GM18861 (cell line): ENCODE results near the gene HTR3A.
"Not testable (repeated sequence)": the region's sequence is repeated elsewhere in the genome, so short reads cannot be mapped to it uniquely, and the experiment has no call there.

ENCODE experiments used
- ATAC-seq: cut with Tn5 transposase; IDR thresholded peaks from one replicate; pipeline ENCODE4 v1.9.1; 2021; ENCODE audit not compliant: unreplicated experiment

HTR3A gene

DNA sequence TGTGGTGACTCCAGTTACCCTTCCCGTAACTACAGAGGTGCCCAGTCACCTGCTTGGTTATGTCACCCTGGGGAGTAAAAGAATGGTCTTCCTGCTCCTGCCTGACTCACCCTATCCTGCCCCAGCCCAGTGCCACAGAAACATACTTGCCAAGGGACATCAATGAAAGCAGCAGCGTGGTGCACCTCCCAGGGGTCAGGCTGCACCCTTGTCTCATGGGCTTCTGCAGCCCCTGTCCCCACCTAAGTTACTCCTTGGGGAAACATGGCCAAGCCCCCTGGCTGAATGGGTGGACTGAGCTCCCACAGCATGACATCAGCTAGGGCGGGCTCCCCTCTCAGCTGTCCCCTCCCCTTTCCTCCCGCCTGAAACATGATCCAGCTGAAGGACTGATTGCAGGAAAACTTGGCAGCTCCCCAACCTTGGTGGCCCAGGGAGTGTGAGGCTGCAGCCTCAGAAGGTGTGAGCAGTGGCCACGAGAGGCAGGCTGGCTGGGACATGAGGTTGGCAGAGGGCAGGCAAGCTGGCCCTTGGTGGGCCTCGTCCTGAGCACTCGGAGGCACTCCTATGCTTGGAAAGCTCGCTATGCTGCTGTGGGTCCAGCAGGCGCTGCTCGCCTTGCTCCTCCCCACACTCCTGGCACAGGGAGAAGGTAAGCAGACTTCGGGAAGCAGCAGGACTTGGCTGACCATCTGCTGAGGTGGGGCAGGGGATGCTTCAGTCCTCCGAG, at the start of gene HTR3A:
Gene HTR3A (plus strand): TSS at position 368 of the 730 bp plus-strand sequence. CDS start 218 bp downstream, at position 586.
- no peak for ATAC-seq

GRCh38 chr11:113926273-113927197, 48.4 kb upstream of the HTR3A start:
- no peak for ATAC-seq

- ATAC-seq: no peak
Measured at GRCh38 chr11:113928311-113928710, 46.6 kb upstream of the HTR3A start.

GRCh38 chr11:113932788-113933187, 42.1 kb upstream of the HTR3A start:
- ATAC-seq: no peak

DNA sequence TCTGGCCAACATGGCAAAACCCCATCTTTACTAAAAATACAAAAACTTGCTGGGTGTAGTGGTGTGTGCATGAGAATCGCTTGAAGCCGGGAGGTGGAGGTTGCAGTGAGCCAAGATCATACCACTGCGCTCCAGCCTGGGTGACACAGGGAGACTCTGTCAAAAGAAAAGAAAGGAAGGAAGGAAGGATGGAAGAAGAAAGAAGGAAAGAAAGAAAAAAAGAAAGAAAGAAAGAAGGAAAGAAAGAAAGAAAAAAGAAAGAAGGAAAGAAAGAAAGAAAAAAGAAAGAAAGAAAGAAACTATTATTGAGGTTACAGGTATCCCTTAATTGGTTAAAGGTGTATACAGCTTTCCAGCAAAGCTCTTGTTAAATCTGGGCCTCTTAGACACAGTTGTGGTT, 40.7 kb upstream of the HTR3A start:
- not testable (repeated sequence) for ATAC-seq

- no peak for ATAC-seq
Measured at GRCh38 chr11:113934761-113935160, 40.1 kb upstream of the HTR3A start.

DNA sequence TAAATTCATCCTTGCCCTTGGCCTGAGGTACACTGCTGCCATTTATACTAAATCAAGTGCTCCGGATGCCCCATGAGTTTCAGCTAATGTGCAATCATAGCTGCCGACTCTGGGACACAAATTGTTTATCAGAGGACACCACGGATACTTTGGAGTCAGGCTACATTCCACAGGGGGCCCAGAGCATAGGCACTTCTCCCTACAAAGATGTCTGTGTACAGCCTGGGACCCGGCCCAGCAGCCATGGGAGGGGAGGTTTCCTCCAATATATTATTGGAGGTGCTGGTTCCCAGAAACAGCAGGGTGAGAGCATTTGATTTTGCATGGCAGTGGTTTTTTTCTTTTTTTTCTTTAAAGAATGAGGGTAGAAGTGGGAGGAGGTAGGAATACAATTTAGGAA, 39.0 kb upstream of the HTR3A start:
- ATAC-seq: no peak

DNA sequence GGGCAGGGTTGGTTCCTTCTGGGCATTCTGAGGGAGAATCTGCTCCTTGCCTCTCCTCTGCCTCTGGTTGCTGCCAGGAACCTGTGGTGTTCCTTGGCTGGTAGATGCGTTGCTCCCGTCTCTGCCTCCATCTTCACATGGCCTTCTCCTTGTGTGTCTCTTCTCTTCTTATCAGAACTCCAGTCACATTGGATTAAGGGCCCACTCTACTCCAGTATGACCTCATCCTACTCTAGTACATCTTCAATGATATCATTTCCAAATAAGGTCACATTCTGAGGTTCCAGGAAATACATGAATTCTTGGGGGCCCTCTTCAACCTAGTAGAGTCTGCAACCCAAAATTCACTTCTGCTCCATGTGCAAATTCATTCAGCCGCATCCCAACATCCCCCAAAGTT, 37.0 kb upstream of the HTR3A start:
- ATAC-seq: no peak

- no peak for ATAC-seq
Measured at GRCh38 chr11:113942256-113942655, 32.7 kb upstream of the HTR3A start.

GRCh38 chr11:113946162-113946561, 28.7 kb upstream of the HTR3A start:
- not testable (repeated sequence) for ATAC-seq

DNA sequence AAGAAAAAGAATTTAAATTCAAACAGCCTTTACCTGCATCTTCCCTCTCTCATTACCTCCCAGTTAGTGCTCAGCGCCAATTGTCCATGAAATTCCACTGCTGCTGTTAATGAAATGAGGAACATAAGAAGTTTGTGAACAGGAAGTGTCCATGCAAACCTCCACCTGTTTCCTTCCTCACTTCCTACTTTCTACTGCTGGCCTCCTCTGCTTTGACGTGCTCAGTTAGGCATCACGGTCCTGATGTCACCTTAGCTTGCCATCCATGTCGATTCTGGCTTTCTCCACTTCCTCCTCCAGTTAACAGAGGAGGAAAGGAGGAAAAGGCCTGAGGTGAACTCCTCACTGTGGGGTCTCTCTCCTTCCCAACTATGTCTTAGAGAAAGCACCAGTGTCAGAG, 26.9 kb upstream of the HTR3A start:
- no peak for ATAC-seq

GRCh38 chr11:113949891-113950290, 25.0 kb upstream of the HTR3A start:
- ATAC-seq: no peak

DNA sequence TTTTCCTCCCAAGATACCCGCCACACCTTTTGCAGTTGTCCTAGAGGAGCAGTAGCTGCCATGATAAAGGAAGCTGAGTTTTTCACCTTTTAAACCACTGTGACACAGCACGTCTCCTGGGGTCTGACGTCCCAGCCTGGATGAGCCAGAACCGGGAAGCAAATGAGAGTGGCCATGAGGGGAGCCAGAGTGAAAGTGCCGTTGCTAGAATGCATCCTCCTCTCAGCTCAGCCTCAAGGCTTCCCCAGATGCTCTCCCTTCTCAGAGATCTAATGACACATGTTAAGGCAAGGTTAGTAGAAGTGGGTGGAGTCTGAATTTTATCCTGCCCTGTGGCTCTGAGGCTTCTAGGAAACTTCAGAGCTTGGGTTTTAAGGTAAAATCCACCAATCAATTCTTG, 23.4 kb upstream of the HTR3A start:
- no peak for ATAC-seq

DNA sequence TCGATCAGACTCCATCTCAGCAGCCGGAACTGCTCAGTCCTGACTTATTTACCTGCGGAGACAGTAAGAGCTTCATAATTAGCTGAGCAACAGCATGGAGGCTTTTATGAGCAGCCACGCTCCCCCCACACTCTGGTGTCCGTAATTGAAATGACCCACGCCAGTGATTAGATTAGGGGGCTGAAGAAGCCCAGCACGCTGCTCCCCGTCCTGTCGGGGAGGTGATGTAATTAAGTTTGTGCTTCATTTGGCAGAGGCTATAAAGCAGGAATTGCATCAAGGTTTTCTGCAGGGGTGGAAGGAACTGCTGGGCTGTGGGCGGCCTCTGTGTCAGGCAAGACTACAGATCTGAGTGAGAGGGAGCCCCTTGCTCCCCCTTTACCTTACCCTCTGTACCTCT, 22.8 kb upstream of the HTR3A start:
- ATAC-seq: no peak

DNA sequence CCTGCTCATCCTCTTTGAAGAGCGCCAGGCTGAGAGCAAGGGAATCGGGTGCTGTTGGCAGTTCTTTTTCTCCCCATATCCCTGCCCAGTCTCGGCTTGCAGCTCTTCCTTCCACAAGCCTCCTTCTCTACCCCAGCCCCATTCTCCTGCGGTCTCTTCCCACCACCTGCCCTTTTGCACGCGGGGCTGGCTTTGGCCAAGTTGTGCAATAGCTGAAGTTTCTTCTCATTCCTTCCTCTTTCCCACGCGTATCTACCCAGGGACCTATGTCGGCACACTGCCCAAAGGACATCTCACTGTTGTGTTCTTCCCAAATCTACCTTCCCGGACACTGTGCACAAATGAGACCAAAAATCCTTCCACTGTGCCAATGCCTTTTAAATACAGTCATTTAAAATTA, 22.3 kb upstream of the HTR3A start:
- ATAC-seq: no peak

DNA sequence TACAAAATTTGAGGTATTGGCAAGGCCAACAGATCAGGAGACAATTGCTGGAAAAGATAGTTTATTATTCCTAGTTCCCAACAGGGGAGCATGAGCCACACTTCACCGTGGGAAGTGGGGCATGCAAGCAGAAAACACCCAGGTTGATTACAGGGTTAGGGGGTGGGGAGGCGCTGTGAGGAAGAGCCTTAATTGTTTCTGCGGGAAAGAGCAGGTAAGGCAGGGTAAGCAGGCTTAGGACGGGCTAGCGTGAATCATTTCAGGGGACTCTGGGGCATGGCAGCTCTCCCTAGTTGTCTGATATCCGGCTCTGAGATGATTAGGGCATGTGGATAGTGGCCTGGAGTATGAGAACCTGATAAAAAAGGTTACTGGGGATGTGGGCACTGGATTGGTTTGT, 20.7 kb upstream of the HTR3A start:
- no peak for ATAC-seq

DNA sequence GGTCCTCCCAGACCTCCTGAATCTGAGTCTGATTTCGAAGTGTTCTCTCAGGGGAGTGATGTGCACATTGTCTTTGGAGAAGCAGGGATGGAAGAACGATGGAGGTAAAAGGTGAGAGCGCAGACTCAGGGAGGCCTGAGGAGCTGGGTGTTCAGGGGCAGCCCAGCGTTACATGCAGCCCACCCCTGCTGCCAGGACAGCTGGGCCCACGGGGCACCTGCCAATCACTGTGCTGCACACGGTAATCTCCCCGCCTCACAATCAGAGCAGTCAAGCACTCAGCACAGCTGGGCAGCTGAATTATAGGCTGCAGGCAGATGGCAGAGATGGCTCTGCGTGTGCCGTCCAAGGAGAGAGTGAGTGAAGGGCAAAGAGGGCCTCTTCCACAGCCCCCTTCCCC, 17.9 kb upstream of the HTR3A start:
- ATAC-seq: no peak

GRCh38 chr11:113960702-113961330, 14.1 kb upstream of the HTR3A start:
- ATAC-seq: no peak

GRCh38 chr11:113967361-113967760, 7.5 kb upstream of the HTR3A start:
- no peak for ATAC-seq

DNA sequence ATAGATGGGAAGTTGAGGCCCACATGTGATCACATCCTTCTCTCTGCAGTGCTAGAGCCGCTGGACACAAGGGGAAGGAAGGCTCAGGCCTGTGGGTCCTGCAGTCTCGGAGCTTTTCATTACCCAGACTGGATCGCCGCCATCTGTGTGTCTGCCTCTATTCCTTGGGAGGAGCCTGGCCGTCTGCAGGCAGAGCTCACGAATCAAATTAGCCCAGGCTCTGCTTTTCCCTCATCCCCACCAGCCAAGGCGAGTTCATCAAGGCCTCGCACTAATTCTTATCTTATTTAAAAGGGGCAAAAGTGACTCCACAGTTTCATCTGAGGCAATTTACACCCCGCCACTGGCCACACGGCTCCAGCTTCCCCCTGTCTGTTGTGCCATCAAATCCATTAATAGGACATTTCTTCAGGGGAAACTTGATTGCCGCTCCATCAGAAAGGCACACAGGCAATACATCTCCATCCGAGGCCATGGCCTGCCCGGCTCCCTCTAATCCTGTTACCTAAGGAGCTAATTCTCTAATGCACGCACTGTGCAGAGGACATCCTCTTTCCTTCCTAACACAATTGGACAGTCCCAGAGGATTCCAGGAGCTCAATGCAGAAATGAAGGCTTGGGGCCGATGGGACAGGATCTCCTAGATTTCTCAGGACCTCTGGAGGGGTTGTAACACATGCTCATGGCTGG, 3.3 kb upstream of the HTR3A start:
- ATAC-seq: no peak

GRCh38 chr11:113977071-113977490, 2.2 kb downstream of the HTR3A start:
- ATAC-seq: peak; percentile 48
